Gastrocnemius medialis (tissue), 4 donors: ENCODE measurements around the gene IFI27L2. TPM values are rescaled to one million over a fixed set of nuclear protein-coding genes. Genes with fewer than 3 reads are reported as not detected.

ENCODE experiments used
- ATAC-seq, 2 donors: fragments of 150-250 bp; one replicate each; pipeline ENCODE4 v1.9.1; 2016
- DNase-seq, 2 donors: peaks; one replicate each; pipeline ENCODE4 v3.0.0-alpha.2; 2019
- H3K27ac ChIP-seq, 4 donors: fragments of 200-600 bp; sonication (generic); 1 replicate in 1 of 4; 2 replicates in 3 of 4; pipeline ENCODE4 v1.5.1; 2016 to 2018; ENCODE audit warnings: mild to moderate bottlenecking in 2 of 4, moderate library complexity in 1 of 4
- H3K27me3 ChIP-seq, 3 donors: fragments of 200-600 bp; sonication (generic) in 2 of 3; 1 replicate in 1 of 3; 2 replicates in 2 of 3; pipeline versions ENCODE4 v1.5.1 to v1.6.0; 2016 to 2019; ENCODE audit warnings: mild to moderate bottlenecking in 1 of 3, moderate library complexity in 1 of 3
- H3K36me3 ChIP-seq, 2 donors: fragments of 200-600 bp; sonication (generic) in 1 of 2; one replicate each; pipeline ENCODE4 v1.5.1; 2017 to 2018
- H3K4me1 ChIP-seq, 2 donors: fragments of 200-600 bp; sonication (generic) in 1 of 2; one replicate each; pipeline ENCODE4 v1.5.1; 2016 to 2017; ENCODE audit warnings: mild to moderate bottlenecking in 2 of 2
- H3K4me3 ChIP-seq, 4 donors: fragments of 200-600 bp; sonication (generic) in 3 of 4; 1 replicate in 1 of 4; 2 replicates in 3 of 4; pipeline ENCODE4 v1.5.1; 2016 to 2019; ENCODE audit warnings: mild to moderate bottlenecking in 2 of 4
- H3K9me3 ChIP-seq, 3 donors: fragments of 200-600 bp; sonication (generic) in 2 of 3; 1 replicate in 1 of 3; 2 replicates in 2 of 3; pipeline ENCODE4 v1.5.1; 2016 to 2019
- POLR2A ChIP-seq, 2 donors: fragments of 450-650 bp; IDR thresholded peaks; one replicate each; pipeline ENCODE4 v1.6.1; 2017; ENCODE audit warnings: antibody characterized with exemption in 2 of 2, mild to moderate bottlenecking in 2 of 2, moderate library complexity in 2 of 2
- in situ Hi-C, 4 donors: fragments of 200-750 bp; cut with MboI; loops; one replicate each; pipeline versions ENCODE4 v1.15.0 to v1.8.0; 2017; ENCODE audit warnings: low sequenced_read_pairs in 4 of 4
- intact Hi-C: fragments of 100-400 bp; cut with DNase I; formaldehyde crosslinking; loops from one replicate; pipeline ENCODE4 v1.15.1; 2023; ENCODE audit warnings: low total_unique reads
- total RNA-seq, 4 donors: library from RNA; depleted of rRNA; stranded (reverse); fragments of >200 nt; gene quantifications; one replicate each; pipeline versions ENCODE4 v1.1.0 to v1.2.3, GENCODE V29; 2016
- TF ChIP-seq, protein P1 (sequence below), 5 experiments: fragments of 450-650 bp in 3 of 5; fragments of 200-600 bp in 2 of 5; sonication (generic) in 2 of 5; IDR thresholded peaks in 4 of 5; conservative IDR thresholded peaks in 1 of 5; 1 replicate in 4 of 5; 2 replicates in 1 of 5; pipeline ENCODE4 v1.5.1; 2016 to 2019; ENCODE audit warnings: antibody characterized with exemption in 5 of 5, mild to moderate bottlenecking in 3 of 5, moderate library complexity in 3 of 5

IFI27L2 gene
- total RNA-seq, 4 donors from 2014 or later, result 1.1 to 9.1 (median 3.3) TPM

DNA sequence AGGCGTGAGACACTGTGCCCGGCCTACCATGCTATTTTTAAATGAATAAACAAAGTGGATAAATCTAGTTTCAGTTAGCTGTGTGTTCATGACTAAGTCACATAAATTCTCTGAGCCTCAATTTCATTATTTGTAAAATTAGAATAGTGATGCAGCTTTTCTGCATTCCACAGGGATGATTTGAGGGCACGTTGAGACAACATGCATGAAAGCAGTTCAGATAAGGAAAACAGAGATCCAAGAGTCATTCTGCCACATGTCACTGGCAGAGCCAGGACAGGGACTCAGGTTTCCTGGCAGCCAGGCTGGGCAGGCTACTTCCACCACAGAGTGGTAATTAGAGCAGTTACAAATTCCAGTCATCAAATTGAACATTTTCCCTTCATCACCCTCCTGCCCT is 41.8 kb upstream of the IFI27L2 start:
- Histone ChIP-seq H3K9me3 (no peaks in the 10 kb centered on the region), H3K27me3 (peaks cover 17 to 18% (median 18%) of the 10 kb centered on the region in 3 donors), H3K27ac (peak overlapping the region in 3 of 4 donors; percentile 20 to 74 (median 55)), H3K4me1 (peaks cover 13% of the 10 kb centered on the region in 2 donors), H3K4me3 (no peak overlapping the region), H3K36me3 (no peaks in the 10 kb centered on the region)
- in situ Hi-C loops, result no loop called here
- DNase-seq (peak; percentile 32 to 44), ATAC-seq (peak; percentile 35 to 83)
- TF ChIP-seq, protein P1, sequence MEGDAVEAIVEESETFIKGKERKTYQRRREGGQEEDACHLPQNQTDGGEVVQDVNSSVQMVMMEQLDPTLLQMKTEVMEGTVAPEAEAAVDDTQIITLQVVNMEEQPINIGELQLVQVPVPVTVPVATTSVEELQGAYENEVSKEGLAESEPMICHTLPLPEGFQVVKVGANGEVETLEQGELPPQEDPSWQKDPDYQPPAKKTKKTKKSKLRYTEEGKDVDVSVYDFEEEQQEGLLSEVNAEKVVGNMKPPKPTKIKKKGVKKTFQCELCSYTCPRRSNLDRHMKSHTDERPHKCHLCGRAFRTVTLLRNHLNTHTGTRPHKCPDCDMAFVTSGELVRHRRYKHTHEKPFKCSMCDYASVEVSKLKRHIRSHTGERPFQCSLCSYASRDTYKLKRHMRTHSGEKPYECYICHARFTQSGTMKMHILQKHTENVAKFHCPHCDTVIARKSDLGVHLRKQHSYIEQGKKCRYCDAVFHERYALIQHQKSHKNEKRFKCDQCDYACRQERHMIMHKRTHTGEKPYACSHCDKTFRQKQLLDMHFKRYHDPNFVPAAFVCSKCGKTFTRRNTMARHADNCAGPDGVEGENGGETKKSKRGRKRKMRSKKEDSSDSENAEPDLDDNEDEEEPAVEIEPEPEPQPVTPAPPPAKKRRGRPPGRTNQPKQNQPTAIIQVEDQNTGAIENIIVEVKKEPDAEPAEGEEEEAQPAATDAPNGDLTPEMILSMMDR (IDR thresholded peaks at IDR 0.05 in 4 of 5, conservative IDR thresholded peaks at IDR 0.05 in 1 of 5), result no peak
- TF ChIP-seq POLR2A (IDR thresholded peaks at IDR 0.05), result no peak
- intact Hi-C loops, result loop anchor here (5.0 to 10.0 kb wide), 2 partner anchors 234 to 836 kb away; partner anchors contain the start of gene BTBD7

DNA sequence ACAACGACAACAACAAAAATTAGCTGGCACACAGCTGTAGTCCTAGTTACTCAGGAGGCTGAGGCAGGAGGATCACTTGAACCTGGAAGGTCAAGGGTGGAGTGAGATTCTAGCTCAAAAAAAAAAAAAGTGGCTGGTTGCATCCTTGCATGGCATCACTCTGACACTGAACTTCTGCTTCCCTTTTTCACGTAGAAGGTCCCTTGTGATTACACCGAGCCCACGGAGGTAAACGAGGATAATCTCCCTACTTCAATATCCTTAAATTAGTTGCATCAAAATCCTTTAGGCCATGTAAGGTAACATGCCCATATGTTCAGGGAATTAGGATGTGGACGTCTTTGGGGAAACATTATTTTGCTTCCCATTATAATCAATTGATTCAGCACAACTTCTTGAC is 40.7 kb upstream of the IFI27L2 start:
- in situ Hi-C loops (no loop called here), intact Hi-C loops (loop anchor here (5.0 to 10.0 kb wide), 2 partner anchors 233 to 835 kb away; partner anchors contain the start of gene BTBD7)
- Histone ChIP-seq H3K4me3 (no peak overlapping the region), H3K36me3 (no peaks in the 10 kb centered on the region), H3K27ac (no peak overlapping the region), H3K9me3 (no peaks in the 10 kb centered on the region), H3K4me1 (peaks cover 9 to 11% of the 10 kb centered on the region in 2 donors), H3K27me3 (peaks cover 6 to 12% (median 7%) of the 10 kb centered on the region in 3 donors)
- DNase-seq (no peak), ATAC-seq (no peak)
- TF ChIP-seq, protein P1 (IDR thresholded peaks at IDR 0.05 in 4 of 5, conservative IDR thresholded peaks at IDR 0.05 in 1 of 5), result no peak
- no peak for TF ChIP-seq POLR2A (IDR thresholded peaks at IDR 0.05)

DNA sequence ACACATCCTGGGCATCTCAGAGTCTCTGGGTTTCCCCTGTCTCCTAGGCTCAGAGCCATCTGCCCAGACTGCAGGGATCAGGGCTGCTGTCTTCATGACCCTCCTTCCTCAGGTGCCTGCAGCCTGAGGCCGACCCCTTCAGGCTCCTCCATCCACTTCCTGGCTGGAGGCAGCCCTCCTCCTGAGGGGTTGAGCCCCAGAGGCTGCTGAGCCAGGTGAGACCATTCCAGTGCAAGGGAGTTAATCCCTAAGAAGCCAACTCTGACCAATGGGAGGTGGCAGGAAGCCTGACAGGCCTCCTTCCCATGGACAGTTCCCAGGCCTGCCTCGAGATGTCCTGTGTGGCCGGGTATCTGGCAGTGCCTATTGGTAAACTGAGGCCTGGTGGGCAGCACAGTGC is 36.3 kb upstream of the IFI27L2 start:
- no peak for TF ChIP-seq POLR2A (IDR thresholded peaks at IDR 0.05)
- TF ChIP-seq, protein P1 (IDR thresholded peaks at IDR 0.05 in 4 of 5, conservative IDR thresholded peaks at IDR 0.05 in 1 of 5), result no peak
- H3K27me3 ChIP-seq, result peaks cover 0 to 14% (median 4%) of the 10 kb centered on the region in 3 donors
- intact Hi-C loops, result no loop called here
- DNase-seq (no peak), ATAC-seq (no peak)
- H3K4me3 ChIP-seq, result no peak overlapping the region
- no peaks in the 10 kb centered on the region for H3K36me3 ChIP-seq
- H3K27ac ChIP-seq, result no peak overlapping the region
- in situ Hi-C loops, result no loop called here
- H3K4me1 ChIP-seq, result peaks cover 0 to under 1% of the 10 kb centered on the region in 2 donors
- H3K9me3 ChIP-seq, result no peaks in the 10 kb centered on the region

DNA sequence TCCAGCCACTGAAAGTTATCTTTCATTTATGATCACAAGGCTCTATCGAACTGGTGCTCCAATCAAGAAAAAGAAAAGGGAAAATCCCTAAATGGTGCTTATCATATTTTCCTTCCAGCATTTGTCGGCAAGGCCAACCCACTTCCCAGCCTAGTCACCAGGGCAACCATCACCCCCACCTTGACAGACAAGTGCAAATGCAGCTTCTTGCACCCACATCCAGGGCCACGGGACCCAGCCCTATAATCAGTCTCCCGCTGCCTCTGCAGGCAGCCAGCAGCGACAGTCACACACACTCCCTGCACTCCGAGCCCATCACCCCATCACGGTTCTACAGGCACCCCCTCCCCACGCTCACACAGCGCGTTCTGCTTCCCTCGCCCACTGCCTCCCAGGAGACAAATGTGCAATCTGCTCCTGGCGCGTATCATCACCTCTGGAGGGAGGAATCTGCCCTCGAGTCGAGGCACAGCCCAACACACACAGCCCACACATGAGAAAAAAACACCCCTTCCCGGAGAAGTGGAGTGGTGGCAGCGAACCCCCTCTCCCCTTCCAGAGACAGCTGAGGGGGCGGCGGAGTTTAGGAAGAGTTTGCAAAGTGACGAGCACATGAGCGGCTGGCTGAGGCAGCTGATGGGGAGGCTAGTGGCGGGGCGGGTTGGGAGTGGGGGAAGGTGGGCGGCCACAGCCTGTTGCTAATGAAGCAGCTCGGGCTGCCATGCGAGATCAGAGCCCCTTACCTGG is 35.5 kb upstream of the IFI27L2 start:
- ATAC-seq (no peak), DNase-seq (no peak)
- in situ Hi-C loops (no loop called here), intact Hi-C loops (no loop called here)
- no peaks in the 10 kb centered on the region for H3K9me3 ChIP-seq
- no peaks in the 10 kb centered on the region for H3K36me3 ChIP-seq
- TF ChIP-seq POLR2A (IDR thresholded peaks at IDR 0.05), result no peak
- TF ChIP-seq, protein P1 (IDR thresholded peaks at IDR 0.05 in 4 of 5, conservative IDR thresholded peaks at IDR 0.05 in 1 of 5), result no peak
- peaks cover 0 to 14% (median 4%) of the 10 kb centered on the region in 3 donors for H3K27me3 ChIP-seq
- no peak overlapping the region for H3K4me3 ChIP-seq
- H3K4me1 ChIP-seq, result no peaks in the 10 kb centered on the region
- H3K27ac ChIP-seq, result no peak overlapping the region
